Measurements from ENCODE around the gene LRP5. TPM values are rescaled to one million over a fixed set of nuclear protein-coding genes. Genes with fewer than 3 reads are reported as not detected.
"Not testable (repeated sequence)": the region's sequence is repeated elsewhere in the genome, so short reads cannot be mapped to it uniquely, and the experiment has no call there.

The LRP5 gene
- total and polyA plus RNA-seq, 9 of the 15 experiments (the other 6 are each of a cell fraction or from before 2014, with no cell fraction given) = 0.48 to 44.2 (median 13.5) TPM

GRCh38 chr11:68343761-68344256 lies 31.4 kb downstream of the LRP5 start (continued):
- TF ChIP-seq, protein P1, sequence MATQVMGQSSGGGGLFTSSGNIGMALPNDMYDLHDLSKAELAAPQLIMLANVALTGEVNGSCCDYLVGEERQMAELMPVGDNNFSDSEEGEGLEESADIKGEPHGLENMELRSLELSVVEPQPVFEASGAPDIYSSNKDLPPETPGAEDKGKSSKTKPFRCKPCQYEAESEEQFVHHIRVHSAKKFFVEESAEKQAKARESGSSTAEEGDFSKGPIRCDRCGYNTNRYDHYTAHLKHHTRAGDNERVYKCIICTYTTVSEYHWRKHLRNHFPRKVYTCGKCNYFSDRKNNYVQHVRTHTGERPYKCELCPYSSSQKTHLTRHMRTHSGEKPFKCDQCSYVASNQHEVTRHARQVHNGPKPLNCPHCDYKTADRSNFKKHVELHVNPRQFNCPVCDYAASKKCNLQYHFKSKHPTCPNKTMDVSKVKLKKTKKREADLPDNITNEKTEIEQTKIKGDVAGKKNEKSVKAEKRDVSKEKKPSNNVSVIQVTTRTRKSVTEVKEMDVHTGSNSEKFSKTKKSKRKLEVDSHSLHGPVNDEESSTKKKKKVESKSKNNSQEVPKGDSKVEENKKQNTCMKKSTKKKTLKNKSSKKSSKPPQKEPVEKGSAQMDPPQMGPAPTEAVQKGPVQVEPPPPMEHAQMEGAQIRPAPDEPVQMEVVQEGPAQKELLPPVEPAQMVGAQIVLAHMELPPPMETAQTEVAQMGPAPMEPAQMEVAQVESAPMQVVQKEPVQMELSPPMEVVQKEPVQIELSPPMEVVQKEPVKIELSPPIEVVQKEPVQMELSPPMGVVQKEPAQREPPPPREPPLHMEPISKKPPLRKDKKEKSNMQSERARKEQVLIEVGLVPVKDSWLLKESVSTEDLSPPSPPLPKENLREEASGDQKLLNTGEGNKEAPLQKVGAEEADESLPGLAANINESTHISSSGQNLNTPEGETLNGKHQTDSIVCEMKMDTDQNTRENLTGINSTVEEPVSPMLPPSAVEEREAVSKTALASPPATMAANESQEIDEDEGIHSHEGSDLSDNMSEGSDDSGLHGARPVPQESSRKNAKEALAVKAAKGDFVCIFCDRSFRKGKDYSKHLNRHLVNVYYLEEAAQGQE (IDR thresholded peaks at IDR 0.05; ENCODE audit: borderline replicate concordance) = peak; percentile 24; the same call in 1 of the 2 replicates
- TF ChIP-seq, protein P1 (CRISPR knock-in tag; IDR thresholded peaks at IDR 0.05; ENCODE audit: low read depth) = no peak
- TF ChIP-seq ZFP30 (CRISPR knock-in tag; IDR thresholded peaks at IDR 0.05; ENCODE audit: borderline replicate concordance) = no peak
- TF ChIP-seq MXI1 (IDR thresholded peaks at IDR 0.05; ENCODE audit: low read depth, low read length) = no peak
- no peak for TF ChIP-seq CREB1 (IDR thresholded peaks at IDR 0.05)
- TF ChIP-seq CREB1 (CRISPR knock-in tag; IDR thresholded peaks at IDR 0.05) = no peak

GRCh38 chr11:68344821-68345220 lies 32.4 kb downstream of the LRP5 start:
- ATAC-seq; intact Hi-C loops (cut with micrococcal nuclease); CTCF ChIA-PET (ENCODE audit: low intra/inter-chr PET ratio); POLR2A ChIA-PET; H3K9me3 ChIP-seq (replicated peaks; ENCODE audit: control insufficient read depth, insufficient read depth, low read depth, low read length); DNase-seq (ENCODE audit: extremely low read depth in 1 of 4, low spot score in 3 of 4); H3K9ac ChIP-seq (ENCODE audit: insufficient read depth in 1 of 2, low read depth in 2 of 2, low read length in 2 of 2); BruUV-seq (replicated peaks); H3K27me3 ChIP-seq (ENCODE audit: control insufficient read depth in 2 of 2, insufficient read depth in 2 of 2, low read length in 2 of 2); H2AFZ ChIP-seq (ENCODE audit: low read depth, low read length); H3K4me3 ChIP-seq; H3K27ac ChIP-seq (ENCODE audit: extremely low read depth, low read depth, low read length); H3K9me1 ChIP-seq (ENCODE audit: control insufficient read depth, insufficient read depth, low read length); H3K4me2 ChIP-seq (ENCODE audit: insufficient read depth, low read length); in situ Hi-C loops (cut with MboI); FAIRE-seq: not testable (repeated sequence)
- peaks cover 18% of the 10 kb centered on the region for H4K20me1 ChIP-seq (replicated peaks; ENCODE audit: control insufficient read depth, insufficient read depth, low read length)
- H3K79me2 ChIP-seq (ENCODE audit: control insufficient read depth, insufficient read depth, low read length) = peaks cover 53% of the 10 kb centered on the region
- peaks cover 15 to 56% of the 10 kb centered on the region in 2 experiments; a peak in 4 of 5 replicates for H3K4me1 ChIP-seq (replicated peaks in 1 of 2; ENCODE audit: control insufficient read depth in 2 of 2, insufficient read depth in 2 of 2, low read length in 2 of 2)
- WGBS (ENCODE audit: insufficient coverage, low coverage, missing lambda C conversion rate) = 84% methylated on average over 5 of the region's 7 CpGs
- peaks cover 22% of the 10 kb centered on the region; the same call in 1 of the 3 replicates for H3K36me3 ChIP-seq (ENCODE audit: control insufficient read depth, insufficient read depth, low read length)

All from K562 (cell line).